T-cell (primary cell): Measurements from ENCODE around the gene AP4E1. TPM values are rescaled to one million over a fixed set of nuclear protein-coding genes. Genes with fewer than 3 reads are reported as not detected.

Experiments
- ATAC-seq, 4 experiments: fragments of 200-7000 bp in 3 of 4; fragments of 150-1000 bp in 1 of 4; cut with Tn5 transposase; replicated peaks in 1 of 4; 1 replicate in 3 of 4; 2 replicates in 1 of 4; pipeline ENCODE4 v1.10.0; 2021; ENCODE audit warnings: moderate library complexity in 3 of 4, mild to moderate bottlenecking in 2 of 4, moderate number of reproducible peaks in 1 of 4
- CTCF ChIA-PET, 2 donors: fragments of 300-600 bp; sonication (Branson Sonifier 250); formaldehyde crosslinking; loops; one replicate each; lab custom pipeline; 2022; ENCODE audit warnings: antibody characterized with exemption in 2 of 2; lab: Charles Lee
- POLR2A ChIA-PET, 2 donors: fragments of 300-600 bp; sonication (Branson Sonifier 250); formaldehyde crosslinking; loops; one replicate each; lab custom pipeline; 2022; ENCODE audit warnings: antibody characterized with exemption in 2 of 2; lab: Charles Lee
- DNase-seq, 35 experiments: peaks; one replicate each; pipeline versions ENCODE4 v3.0.0 to v3.0.0-alpha.2; 2013 to 2023
- H3K27ac ChIP-seq: one replicate; pipeline ENCODE4 v1.5.1; 2013; ENCODE audit warnings: low read length
- H3K27me3 ChIP-seq, 2 experiments: replicated peaks in 1 of 2; 1 replicate in 1 of 2; 2 replicates in 1 of 2; pipeline versions ENCODE4 v1.6.1 to v1.7.0; 2013; ENCODE audit warnings: low read length in 1 of 2, mixed read lengths in 1 of 2; ENCODE audit not compliant: control insufficient read depth in 2 of 2, insufficient read depth in 2 of 2; ENCODE audit errors: extremely low read depth in 1 of 2
- H3K36me3 ChIP-seq, 2 donors: 1 replicate in 1 of 2; 2 replicates in 1 of 2; pipeline versions ENCODE4 v1.6.1 to v1.7.0; 2013; ENCODE audit warnings: low read length in 1 of 2; ENCODE audit not compliant: control insufficient read depth in 2 of 2, insufficient read depth in 1 of 2; ENCODE audit errors: extremely low read depth in 1 of 2
- H3K4me1 ChIP-seq, 2 experiments: 1 replicate in 1 of 2; 2 replicates in 1 of 2; pipeline versions ENCODE4 v1.6.1 to v1.7.0; 2013; ENCODE audit warnings: low read length in 2 of 2, mixed read lengths in 1 of 2; ENCODE audit not compliant: insufficient read depth in 2 of 2, control insufficient read depth in 1 of 2; ENCODE audit errors: extremely low read depth in 1 of 2
- H3K4me3 ChIP-seq, 2 donors: 1 replicate in 1 of 2; 2 replicates in 1 of 2; pipeline versions ENCODE4 v1.5.1 to v1.7.0; 2013; ENCODE audit warnings: mild to moderate bottlenecking in 2 of 2, low read length in 1 of 2, moderate library complexity in 1 of 2; ENCODE audit not compliant: control insufficient read depth in 1 of 2; ENCODE audit errors: extremely low read depth in 1 of 2
- H3K9me3 ChIP-seq: 2 replicates; pipeline ENCODE4 v1.7.0; 2013
- H3K27ac Mint-ChIP-seq, 2 donors: one replicate each; pipeline ENCODE4 v1.8.0; 2020 to 2021; ENCODE audit warnings: mild to moderate bottlenecking in 2 of 2, mixed read lengths in 2 of 2
- H3K27me3 Mint-ChIP-seq, 2 donors: one replicate each; pipeline ENCODE4 v1.8.0; 2021 to 2022; ENCODE audit warnings: mixed read lengths in 2 of 2
- H3K36me3 Mint-ChIP-seq: one replicate; pipeline ENCODE4 v1.8.0; 2021; ENCODE audit warnings: mixed read lengths
- H3K4me1 Mint-ChIP-seq, 3 donors: one replicate each; pipeline ENCODE4 v1.8.0; 2020 to 2022; ENCODE audit warnings: mixed read lengths in 3 of 3, mild to moderate bottlenecking in 1 of 3
- H3K4me3 Mint-ChIP-seq, 3 donors: one replicate each; pipeline ENCODE4 v1.8.0; 2020 to 2022; ENCODE audit warnings: mild to moderate bottlenecking in 3 of 3, mixed read lengths in 3 of 3, moderate library complexity in 3 of 3
- H3K9me3 Mint-ChIP-seq, 3 donors: one replicate each; pipeline ENCODE4 v1.8.0; 2020 to 2022; ENCODE audit warnings: mixed read lengths in 3 of 3
- WGBS: methylation state at CpG from one replicate; pipeline ENCODE4 v1.1.5; 2013; ENCODE audit warnings: missing lambda C conversion rate; ENCODE audit not compliant: insufficient coverage; 5-methylcytosine and 5-hydroxymethylcytosine counted together
- total RNA-seq, 35 experiments: library from RNA in 6 of 35; stranded (reverse) in 6 of 35; fragments of 120-200 nt in 1 of 35; gene quantifications; one replicate each; pipeline versions ENCODE4 v1.2.1 to v1.2.4 and lab custom pipeline; 2013 to 2026

The AP4E1 gene
- total RNA-seq, 5 donors from 2014 or later (not counting 1 experiment from before 2014, with no cell fraction given), result 9.4 to 14.0 (median 10.8) TPM

- H3K27me3 ChIP-seq, result peaks cover 0 to 6% of the 10 kb centered on the region in 2 experiments
- no peaks in the 10 kb centered on the region for H3K4me1 ChIP-seq
- Mint-ChIP-seq H3K36me3 (no peaks in the 10 kb centered on the region), H3K4me3 (no peak overlapping the region), H3K27ac (no peak overlapping the region), H3K27me3 (peaks cover 3 to 8% of the 10 kb centered on the region in 2 donors), H3K4me1 (no peaks in the 10 kb centered on the region), H3K9me3 (no peaks in the 10 kb centered on the region)
- WGBS, result no CpG with 5 or more reads among the region's 3 CpGs
- H3K4me3 ChIP-seq, result no peak overlapping the region
- no peak overlapping the region for H3K27ac ChIP-seq
- H3K36me3 ChIP-seq, result no peaks in the 10 kb centered on the region
- DNase-seq (no peak), ATAC-seq (no peak)
- ChIA-PET CTCF (no interaction called here), POLR2A (no interaction called here)
- no peaks in the 10 kb centered on the region for H3K9me3 ChIP-seq
These were observed 138.4 kb downstream of the AP4E1 start for GRCh38 chr15:51046799-51047449.

- no peaks in the 10 kb centered on the region for H3K9me3 Mint-ChIP-seq
- H3K4me3 Mint-ChIP-seq, result no peak overlapping the region
- no peak overlapping the region for H3K4me3 ChIP-seq
- no peaks in the 10 kb centered on the region for H3K36me3 Mint-ChIP-seq
- H3K4me1 ChIP-seq, result no peaks in the 10 kb centered on the region
- ChIA-PET CTCF (interaction anchor here (0.7 kb wide), 2 partner anchors 115 to 181 kb away, joined by 3 to 7 read pairs; no protein-coding TSS in a partner anchor), POLR2A (no interaction called here)
- no peaks in the 10 kb centered on the region for H3K36me3 ChIP-seq
- ATAC-seq, result no peak
- H3K9me3 ChIP-seq, result no peaks in the 10 kb centered on the region
- peaks cover 0 to 11% of the 10 kb centered on the region in 2 experiments for H3K27me3 ChIP-seq
- no peak overlapping the region for H3K27ac ChIP-seq
- peaks cover 3 to 13% of the 10 kb centered on the region in 2 donors for H3K27me3 Mint-ChIP-seq
- no peak for DNase-seq
- no peaks in the 10 kb centered on the region for H3K4me1 Mint-ChIP-seq
- H3K27ac Mint-ChIP-seq, result no peak overlapping the region
These were observed 139.8 kb downstream of the AP4E1 start for GRCh38 chr15:51048308-51048707.

- no peak overlapping the region for H3K4me3 ChIP-seq
- H3K4me3 Mint-ChIP-seq, result no peak overlapping the region
- H3K9me3 ChIP-seq, result no peaks in the 10 kb centered on the region
- no peak overlapping the region for H3K27ac Mint-ChIP-seq
- no peaks in the 10 kb centered on the region for H3K9me3 Mint-ChIP-seq
- H3K27me3 Mint-ChIP-seq, result peaks cover 3 to 13% of the 10 kb centered on the region in 2 donors
- H3K27me3 ChIP-seq, result peaks cover 0 to 13% of the 10 kb centered on the region in 2 experiments
- no peak overlapping the region for H3K27ac ChIP-seq
- ChIA-PET POLR2A (no interaction called here), CTCF (no interaction called here)
- ATAC-seq, result no peak
- no peaks in the 10 kb centered on the region for H3K4me1 Mint-ChIP-seq
- H3K36me3 ChIP-seq, result no peaks in the 10 kb centered on the region
- DNase-seq, result no peak
- no peaks in the 10 kb centered on the region for H3K4me1 ChIP-seq
- H3K36me3 Mint-ChIP-seq, result no peaks in the 10 kb centered on the region
- WGBS, result 65% methylated on average over 2 of the region's 2 CpGs
These were observed 140.6 kb downstream of the AP4E1 start for GRCh38 chr15:51049081-51049480.

DNA sequence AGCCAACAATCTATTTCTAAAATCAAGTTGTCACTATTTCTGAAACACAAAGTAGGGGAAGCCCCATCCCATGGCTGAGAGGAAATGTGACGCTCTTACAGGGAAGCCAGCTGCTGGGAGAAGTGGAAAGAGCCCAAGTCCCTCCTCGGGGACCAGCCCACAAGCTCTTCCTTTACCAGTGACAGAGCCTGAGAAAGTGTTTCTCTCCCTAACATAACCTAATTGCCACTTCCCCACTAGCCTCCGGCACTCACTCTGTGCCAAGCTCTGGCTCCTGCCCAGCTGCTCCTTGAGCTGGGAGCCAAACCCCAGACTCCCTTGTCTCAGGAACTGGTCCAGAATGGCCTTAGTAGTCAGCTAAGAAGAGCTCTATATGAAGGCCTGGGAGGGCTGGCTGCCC, 143.3 kb downstream of the AP4E1 start:
- Mint-ChIP-seq H3K4me1 (no peaks in the 10 kb centered on the region), H3K27ac (no peak overlapping the region), H3K9me3 (no peaks in the 10 kb centered on the region), H3K36me3 (no peaks in the 10 kb centered on the region), H3K27me3 (peaks cover 4 to 13% of the 10 kb centered on the region in 2 donors), H3K4me3 (no peak overlapping the region)
- WGBS, result 67% methylated on average over 2 of the region's 3 CpGs
- peaks cover 0 to 15% of the 10 kb centered on the region in 2 experiments for H3K27me3 ChIP-seq
- no peaks in the 10 kb centered on the region for H3K9me3 ChIP-seq
- no peaks in the 10 kb centered on the region for H3K4me1 ChIP-seq
- ATAC-seq (no peak), DNase-seq (no peak)
- H3K4me3 ChIP-seq, result no peak overlapping the region
- no peak overlapping the region for H3K27ac ChIP-seq
- CTCF ChIA-PET, result no interaction called here
- POLR2A ChIA-PET, result no interaction called here
- H3K36me3 ChIP-seq, result no peaks in the 10 kb centered on the region

GRCh38 chr15:51053571-51053970, 145.1 kb downstream of the AP4E1 start:
- Histone ChIP-seq H3K27ac (no peak overlapping the region), H3K9me3 (no peaks in the 10 kb centered on the region), H3K27me3 (peaks cover 0 to 11% of the 10 kb centered on the region in 2 experiments), H3K4me3 (no peak overlapping the region), H3K4me1 (no peaks in the 10 kb centered on the region), H3K36me3 (no peaks in the 10 kb centered on the region)
- no peak for ATAC-seq
- CTCF ChIA-PET, result interaction anchor here in 1 of 2 donors (0.5 to 0.6 kb wide), 2 partner anchors 23 to 38 kb away, joined by 3 read pairs; no protein-coding TSS in a partner anchor
- DNase-seq, result no peak
- POLR2A ChIA-PET, result no interaction called here
- no peaks in the 10 kb centered on the region for H3K9me3 Mint-ChIP-seq
- H3K27ac Mint-ChIP-seq, result no peak overlapping the region
- no CpG with 5 or more reads among the region's 1 CpG for WGBS
- H3K4me3 Mint-ChIP-seq, result no peak overlapping the region
- H3K4me1 Mint-ChIP-seq, result no peaks in the 10 kb centered on the region
- no peaks in the 10 kb centered on the region for H3K36me3 Mint-ChIP-seq
- peaks cover 6 to 21% of the 10 kb centered on the region in 2 donors for H3K27me3 Mint-ChIP-seq

GRCh38 chr15:51054535-51054934, 146.1 kb downstream of the AP4E1 start:
- no peaks in the 10 kb centered on the region for H3K4me1 ChIP-seq
- no peak overlapping the region for H3K4me3 ChIP-seq
- peaks cover 11 to 15% of the 10 kb centered on the region in 2 donors for H3K27me3 Mint-ChIP-seq
- H3K4me1 Mint-ChIP-seq, result no peaks in the 10 kb centered on the region
- ATAC-seq (no peak), DNase-seq (no peak)
- ChIA-PET CTCF (interaction anchor here in 1 of 2 donors (0.5 kb wide), 1 partner anchor 113 kb away, joined by 6 read pairs; no protein-coding TSS in a partner anchor), POLR2A (interaction anchor here in 1 of 2 donors (0.7 kb wide), 1 partner anchor 232 kb away, joined by 3 read pairs; no protein-coding TSS in a partner anchor)
- H3K36me3 ChIP-seq, result no peaks in the 10 kb centered on the region
- H3K27me3 ChIP-seq, result peaks cover 0 to 11% of the 10 kb centered on the region in 2 experiments
- H3K27ac Mint-ChIP-seq, result no peak overlapping the region
- no peak overlapping the region for H3K4me3 Mint-ChIP-seq
- H3K9me3 Mint-ChIP-seq, result no peaks in the 10 kb centered on the region
- H3K27ac ChIP-seq, result no peak overlapping the region
- H3K9me3 ChIP-seq, result no peaks in the 10 kb centered on the region
- H3K36me3 Mint-ChIP-seq, result no peaks in the 10 kb centered on the region
- 71% methylated on average over 1 of the region's 1 CpG for WGBS
